ENCODE results near the gene EMILIN1. TPM values are rescaled to one million over a fixed set of nuclear protein-coding genes. Genes with fewer than 3 reads are reported as not detected.
A peak's percentile ranks its signal among the peaks of the same experiment; 100 is the strongest.

Gene EMILIN1
- total RNA-seq, 1 donor from 2014 or later: 0.95 TPM

- Mint-ChIP-seq H3K36me3 (ENCODE audit: low read depth, unreplicated experiment) (peaks cover 10% of the 10 kb centered on the region), H3K9me3 (ENCODE audit: unreplicated experiment) (no peaks in the 10 kb centered on the region), H3K27me3 (ENCODE audit: low read depth, unreplicated experiment) (peaks cover 16% of the 10 kb centered on the region), H3K27ac (ENCODE audit: unreplicated experiment) (peak overlapping the region; percentile 66), H3K4me1 (ENCODE audit: low read depth, unreplicated experiment) (peaks cover 6% of the 10 kb centered on the region), H3K4me3 (ENCODE audit: unreplicated experiment) (peak overlapping the region; percentile 93)
- H3K9ac ChIP-seq (ENCODE audit: low read length): no peak overlapping the region
- H4K20me1 ChIP-seq (ENCODE audit: insufficient read depth, low read length): peaks cover 34% of the 10 kb centered on the region
- no peak for TF ChIP-seq EZH2 (IDR thresholded peaks at IDR 0.05; ENCODE audit: insufficient read depth, low read length)
- no peak for TF ChIP-seq CTCF (IDR thresholded peaks at IDR 0.05; ENCODE audit: insufficient read depth, low read depth, low read length)
- peaks cover 8% of the 10 kb centered on the region for H3K36me3 ChIP-seq (ENCODE audit: insufficient read depth, low read length)
- H3K27me3 ChIP-seq (ENCODE audit: insufficient read depth, low read length): peaks cover 6% of the 10 kb centered on the region
- H3K4me3 ChIP-seq (ENCODE audit: insufficient read depth, low read depth, low read length): peak overlapping the region; percentile 19
- H3K79me2 ChIP-seq (ENCODE audit: insufficient read depth, low read length): peaks cover 26% of the 10 kb centered on the region
- peaks cover 9% of the 10 kb centered on the region for H3K4me1 ChIP-seq (ENCODE audit: insufficient read depth, low read length)
- H2AFZ ChIP-seq (ENCODE audit: low read depth, low read length): peak overlapping the region; percentile 49
- FAIRE-seq: no peak
- no peak overlapping the region for H3K27ac ChIP-seq (ENCODE audit: low read depth, low read length)
- H3K4me2 ChIP-seq (ENCODE audit: low read length): peak overlapping the region; percentile 94
- DNase-seq (ENCODE audit: low read depth): no peak
- no peaks in the 10 kb centered on the region for H3K9me3 ChIP-seq (ENCODE audit: insufficient read depth, low read depth, low read length)
Observed at GRCh38 chr2:27134781-27135477, 56.5 kb downstream of the EMILIN1 start.

DNA sequence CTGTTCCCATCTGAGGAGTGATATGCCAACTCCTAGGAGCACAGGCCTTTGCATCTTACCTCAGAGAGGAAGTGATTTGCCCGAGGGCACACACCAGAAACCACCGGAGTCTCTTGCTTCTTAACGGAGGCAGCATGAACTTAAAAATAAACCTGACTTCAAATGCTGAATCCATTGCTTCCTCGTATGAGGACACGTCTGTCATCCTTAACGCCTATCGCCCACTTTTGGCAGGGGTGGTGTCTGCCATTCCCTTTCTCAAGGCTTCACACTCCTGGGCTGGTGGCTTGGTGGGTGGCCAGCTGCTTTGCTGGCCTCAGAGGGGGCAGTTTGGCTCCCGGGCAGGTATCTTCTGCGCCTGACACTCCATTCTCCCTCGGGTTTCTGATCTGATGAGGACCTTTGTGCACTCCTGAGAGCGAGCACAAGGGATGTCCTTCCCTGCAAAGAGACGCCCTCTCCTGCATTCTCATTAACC is 57.1 kb downstream of the EMILIN1 start:
- H3K9me3 ChIP-seq (ENCODE audit: insufficient read depth, low read depth, low read length): no peaks in the 10 kb centered on the region
- H3K9ac ChIP-seq (ENCODE audit: low read length): no peak overlapping the region
- H3K27me3 ChIP-seq (ENCODE audit: insufficient read depth, low read length): peaks cover 6% of the 10 kb centered on the region
- H3K4me1 ChIP-seq (ENCODE audit: insufficient read depth, low read length): peaks cover 9% of the 10 kb centered on the region
- H3K36me3 Mint-ChIP-seq (ENCODE audit: low read depth, unreplicated experiment): peaks cover 10% of the 10 kb centered on the region
- peaks cover 16% of the 10 kb centered on the region for H3K27me3 Mint-ChIP-seq (ENCODE audit: low read depth, unreplicated experiment)
- no peaks in the 10 kb centered on the region for H3K9me3 Mint-ChIP-seq (ENCODE audit: unreplicated experiment)
- FAIRE-seq: no peak
- no peak overlapping the region for H3K27ac ChIP-seq (ENCODE audit: low read depth, low read length)
- no peak overlapping the region for H3K4me2 ChIP-seq (ENCODE audit: low read length)
- no peak overlapping the region for H2AFZ ChIP-seq (ENCODE audit: low read depth, low read length)
- peaks cover 34% of the 10 kb centered on the region for H4K20me1 ChIP-seq (ENCODE audit: insufficient read depth, low read length)
- DNase-seq (ENCODE audit: low read depth): no peak
- peak overlapping the region; percentile 66 for H3K27ac Mint-ChIP-seq (ENCODE audit: unreplicated experiment)
- peaks cover 5% of the 10 kb centered on the region for H3K36me3 ChIP-seq (ENCODE audit: insufficient read depth, low read length)
- peaks cover 26% of the 10 kb centered on the region for H3K79me2 ChIP-seq (ENCODE audit: insufficient read depth, low read length)
- TF ChIP-seq CTCF (IDR thresholded peaks at IDR 0.05; ENCODE audit: insufficient read depth, low read depth, low read length) (no peak), EZH2 (IDR thresholded peaks at IDR 0.05; ENCODE audit: insufficient read depth, low read length) (no peak)
- peaks cover 6% of the 10 kb centered on the region for H3K4me1 Mint-ChIP-seq (ENCODE audit: low read depth, unreplicated experiment)
- peak overlapping the region; percentile 93 for H3K4me3 Mint-ChIP-seq (ENCODE audit: unreplicated experiment)
- H3K4me3 ChIP-seq (ENCODE audit: insufficient read depth, low read depth, low read length): no peak overlapping the region

Other genes starting within 250 kb of the EMILIN1 start
- gene DPYSL5, start 230.5 kb upstream of the EMILIN1 start, total RNA-seq: 1.2 and 2.9 TPM in 2 replicates
- 27.0 and 29.0 TPM in 2 replicates for gene MAPRE3, start 108.0 kb upstream of the EMILIN1 start, total RNA-seq
- gene TMEM214, start 45.6 kb upstream of the EMILIN1 start, total RNA-seq: 93.5 and 108 TPM in 2 replicates
- gene AGBL5, start 26.9 kb upstream of the EMILIN1 start, total RNA-seq: 19.9 and 20.7 TPM in 2 replicates
- 395 and 419 TPM in 2 replicates for gene OST4, start 7.0 kb upstream of the EMILIN1 start, total RNA-seq
- gene KHK, start 8.2 kb downstream of the EMILIN1 start, total RNA-seq: 0.94 and 0.95 TPM in 2 replicates
- 1.8 and 3.0 TPM in 2 replicates for gene CGREF1, start 40.5 kb downstream of the EMILIN1 start, total RNA-seq
- gene ABHD1, start 45.2 kb downstream of the EMILIN1 start, total RNA-seq: not detected in 2 replicates
- gene PREB, start 56.0 kb downstream of the EMILIN1 start, total RNA-seq: 48.9 and 49.2 TPM in 2 replicates
- gene PRR30, start 60.8 kb downstream of the EMILIN1 start, total RNA-seq: not detected in 2 replicates
- gene TCF23, start 70.4 kb downstream of the EMILIN1 start, total RNA-seq: not detected in 2 replicates
- gene ATRAID, start 133.4 kb downstream of the EMILIN1 start, total RNA-seq: 62.9 and 66.9 TPM in 2 replicates
- gene SLC5A6, start 133.7 kb downstream of the EMILIN1 start, total RNA-seq: 43.9 and 54.0 TPM in 2 replicates
- gene CAD, start 138.8 kb downstream of the EMILIN1 start, total RNA-seq: 50.7 and 51.2 TPM in 2 replicates
- 0.16 and 0.34 TPM in 2 replicates for gene SLC30A3, start 184.4 kb downstream of the EMILIN1 start, total RNA-seq
- gene DNAJC5G, start 196.8 kb downstream of the EMILIN1 start, total RNA-seq: not detected in 2 replicates
- not detected in 2 replicates for gene TRIM54, start 203.8 kb downstream of the EMILIN1 start, total RNA-seq
- gene UCN, start 229.8 kb downstream of the EMILIN1 start, total RNA-seq: 1.1 and 1.5 TPM in 2 replicates
- gene MPV17, start 244.5 kb downstream of the EMILIN1 start, total RNA-seq: 54.0 and 55.7 TPM in 2 replicates

All from astrocyte (in vitro differentiated cells and primary cell).